HepG2 (cell line): ENCODE data around the gene LRR1. TPM values are rescaled to one million over a fixed set of nuclear protein-coding genes. Genes with fewer than 3 reads are reported as not detected.
A peak's percentile ranks its signal among the peaks of the same experiment; 100 is the strongest.

Experiments
- CREB1 ChIP-seq, 2 experiments: fragments of 450-650 bp in 1 of 2; IDR thresholded peaks; 2 replicates each; pipeline ENCODE4 v1.6.1; 2016 to 2017; ENCODE audit warnings: control low read depth in 1 of 2, mild to moderate bottlenecking in 1 of 2, missing compliant biosample characterization in 1 of 2, missing genetic modification characterization in 1 of 2
- ESRRA ChIP-seq: sonication (generic); formaldehyde crosslinking; IDR thresholded peaks from 2 replicates; pipeline ENCODE4 v1.5.1; 2020; ENCODE audit warnings: mild to moderate bottlenecking, low read depth, missing genetic modification reagents
- FLYWCH1 ChIP-seq: sonication (generic); formaldehyde crosslinking; IDR thresholded peaks from 2 replicates; pipeline ENCODE4 v1.8.1; 2023; ENCODE audit warnings: mild to moderate bottlenecking, missing genetic modification reagents
- JUND ChIP-seq: sonication (generic); formaldehyde crosslinking; IDR thresholded peaks from 2 replicates; pipeline ENCODE4 v1.8.0; 2022; ENCODE audit warnings: mild to moderate bottlenecking, missing genetic modification reagents
- MED1 ChIP-seq: sonication (generic); formaldehyde crosslinking; IDR thresholded peaks from 2 replicates; pipeline ENCODE4 v1.4.0; 2020; ENCODE audit warnings: missing genetic modification reagents
- MLLT10 ChIP-seq: sonication (generic); formaldehyde crosslinking; IDR thresholded peaks from 2 replicates; pipeline ENCODE4 v1.4.0; 2020; ENCODE audit warnings: missing genetic modification reagents
- NFIB ChIP-seq: sonication (generic); formaldehyde crosslinking; IDR thresholded peaks from 2 replicates; pipeline ENCODE4 v1.9.0; 2021; ENCODE audit warnings: missing genetic modification reagents, mild to moderate bottlenecking, borderline replicate concordance
- PAF1 ChIP-seq: IDR thresholded peaks from 2 replicates; pipeline ENCODE4 v1.6.1; 2016; ENCODE audit warnings: missing genetic modification reagents, missing compliant biosample characterization
- PHF5A ChIP-seq: IDR thresholded peaks from one replicate; pipeline ENCODE4 v1.6.1; 2018; ENCODE audit warnings: low read depth, missing genetic modification reagents; ENCODE audit not compliant: unreplicated experiment
- REL ChIP-seq: sonication (generic); formaldehyde crosslinking; conservative IDR thresholded peaks from 2 replicates; pipeline ENCODE4 v1.8.0; 2022; ENCODE audit warnings: mild to moderate bottlenecking, missing genetic modification reagents, moderate library complexity
- SPEN ChIP-seq: sonication (generic); formaldehyde crosslinking; IDR thresholded peaks from 2 replicates; pipeline ENCODE4 v1.5.1; 2020; ENCODE audit warnings: low read depth, mild to moderate bottlenecking, missing genetic modification reagents
- TBL1XR1 ChIP-seq: fragments of 150-350 bp; IDR thresholded peaks from 2 replicates; pipeline ENCODE4 v1.6.1; 2014; ENCODE audit warnings: borderline replicate concordance, low read length; ENCODE audit not compliant: partially characterized antibody
- THAP11 ChIP-seq: IDR thresholded peaks from 2 replicates; pipeline ENCODE4 v1.6.1; 2016; ENCODE audit warnings: missing biosample characterization, missing genetic modification reagents
- YEATS2 ChIP-seq: sonication (generic); formaldehyde crosslinking; IDR thresholded peaks from 2 replicates; pipeline ENCODE4 v1.4.0; 2020; ENCODE audit warnings: missing genetic modification reagents, borderline replicate concordance
- ZNF432 ChIP-seq: sonication (generic); formaldehyde crosslinking; IDR thresholded peaks from 2 replicates; pipeline ENCODE4 v1.5.0; 2020; ENCODE audit warnings: missing genetic modification reagents, mild to moderate bottlenecking, borderline replicate concordance
- ZNF543 ChIP-seq: sonication (generic); formaldehyde crosslinking; IDR thresholded peaks from 2 replicates; pipeline ENCODE4 v1.4.0; 2020; ENCODE audit warnings: mild to moderate bottlenecking, missing genetic modification reagents
- ZSCAN20 ChIP-seq: sonication (generic); formaldehyde crosslinking; IDR thresholded peaks from 2 replicates; pipeline ENCODE4 v1.4.0; 2020; ENCODE audit warnings: missing genetic modification reagents, mild to moderate bottlenecking, borderline replicate concordance
- polyA plus RNA-seq, 8 experiments: library from polyadenylated mRNA; depleted of rRNA in 3 of 8; stranded (reverse) in 7 of 8; unstranded in 1 of 8; fragments of >200 nt; fragmentation: Illumina TruSeq in 4 of 8; extraction: Trizol in 4 of 8; gene quantifications; 2 replicates each; pipeline versions ENCODE4 v1.2.1 to v1.2.3, GENCODE V29; 2011 to 2016; ENCODE audit warnings: low read depth in 4 of 8, missing spikeins in 1 of 8, mixed read lengths in 1 of 8; ENCODE audit not compliant: insufficient read depth in 1 of 8
- total RNA-seq, 5 experiments: library from RNA; depleted of rRNA; stranded (reverse); fragments of >200 nt; fragmentation: Illumina TruSeq; extraction: Trizol; gene quantifications; 2 replicates each; pipeline ENCODE4 v1.2.3, GENCODE V29; 2016; ENCODE audit warnings: low read depth in 1 of 5
- TF ChIP-seq, protein P1 (sequence below): sonication (generic); formaldehyde crosslinking; IDR thresholded peaks from 2 replicates; pipeline ENCODE4 v1.5.1; 2020; ENCODE audit warnings: mild to moderate bottlenecking, missing genetic modification reagents, borderline replicate concordance
- TF ChIP-seq, protein P2 (sequence below): sonication (generic); formaldehyde crosslinking; IDR thresholded peaks from 2 replicates; pipeline ENCODE4 v1.4.0; 2020; ENCODE audit warnings: missing genetic modification reagents, borderline replicate concordance

Gene LRR1
- total and polyA plus RNA-seq, 2 of the 13 experiments (the other 11 are each of a cell fraction or from before 2014, with no cell fraction given): 7.0 to 36.2 TPM

DNA sequence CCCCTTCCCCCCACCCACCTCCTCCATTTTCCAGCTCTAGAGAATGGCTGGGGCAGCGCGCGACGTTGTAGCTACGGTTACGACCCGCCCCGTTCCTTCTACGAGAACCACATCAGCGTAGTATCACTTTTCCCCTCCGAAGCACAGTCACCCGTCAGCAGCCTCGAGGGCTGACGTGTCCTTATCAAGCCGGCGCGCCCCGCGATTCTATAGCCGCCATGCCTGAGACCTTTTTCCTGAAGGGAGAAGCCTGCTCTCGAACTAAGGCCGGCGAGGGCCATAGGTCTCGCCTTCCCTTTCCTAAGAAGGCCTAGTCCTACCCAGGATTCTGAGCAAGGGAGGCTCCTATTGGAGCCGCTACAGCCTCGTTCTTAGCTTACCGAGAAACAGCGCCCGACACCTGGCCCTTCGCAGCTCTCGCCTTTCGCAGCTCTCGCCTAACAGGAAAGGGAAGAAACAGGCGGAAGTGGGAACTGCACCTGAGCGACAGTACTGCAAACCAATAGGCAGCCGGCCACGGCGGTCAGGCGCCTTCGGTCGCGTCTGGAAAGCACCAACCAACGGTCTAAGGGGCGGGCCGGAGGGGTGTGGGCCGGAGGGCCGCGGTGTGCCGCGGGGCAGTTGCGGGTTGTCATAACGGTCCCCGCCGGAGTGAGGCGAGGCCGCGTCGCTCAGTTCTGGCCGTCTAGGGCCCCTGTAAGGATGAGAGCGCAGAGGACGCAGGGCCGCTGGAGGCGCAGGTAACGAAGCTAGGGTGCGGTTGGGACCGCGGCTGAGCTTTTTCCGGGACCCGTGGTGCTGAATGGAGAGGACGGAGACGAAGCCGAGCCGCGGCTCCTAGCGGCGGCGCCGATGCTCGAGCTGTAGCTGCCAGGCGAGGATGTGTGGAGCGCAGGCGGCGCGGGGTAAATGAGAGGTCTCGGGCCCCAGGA lies 21.7 kb downstream of the LRR1 start, which contains the start of the genes MGAT2 and RPL36AL (continued):
- TF ChIP-seq ZNF432 (CRISPR knock-in tag): no peak
- TF ChIP-seq PHF5A (CRISPR knock-in tag): peak; percentile 40
- TF ChIP-seq ESRRA (CRISPR knock-in tag): peak; percentile 40; the same call in 1 of the 2 replicates
- peak; percentile 19; the same call in 1 of the 2 replicates for TF ChIP-seq ZSCAN20
- no peak for TF ChIP-seq JUND (CRISPR knock-in tag)
- TF ChIP-seq TBL1XR1: peak; percentile 63
- 0 out of 2 replicates have a peak, but pooled peaks have one; percentile 8 for TF ChIP-seq REL
- no peak for TF ChIP-seq PAF1 (CRISPR knock-in tag)
- TF ChIP-seq, protein P1, sequence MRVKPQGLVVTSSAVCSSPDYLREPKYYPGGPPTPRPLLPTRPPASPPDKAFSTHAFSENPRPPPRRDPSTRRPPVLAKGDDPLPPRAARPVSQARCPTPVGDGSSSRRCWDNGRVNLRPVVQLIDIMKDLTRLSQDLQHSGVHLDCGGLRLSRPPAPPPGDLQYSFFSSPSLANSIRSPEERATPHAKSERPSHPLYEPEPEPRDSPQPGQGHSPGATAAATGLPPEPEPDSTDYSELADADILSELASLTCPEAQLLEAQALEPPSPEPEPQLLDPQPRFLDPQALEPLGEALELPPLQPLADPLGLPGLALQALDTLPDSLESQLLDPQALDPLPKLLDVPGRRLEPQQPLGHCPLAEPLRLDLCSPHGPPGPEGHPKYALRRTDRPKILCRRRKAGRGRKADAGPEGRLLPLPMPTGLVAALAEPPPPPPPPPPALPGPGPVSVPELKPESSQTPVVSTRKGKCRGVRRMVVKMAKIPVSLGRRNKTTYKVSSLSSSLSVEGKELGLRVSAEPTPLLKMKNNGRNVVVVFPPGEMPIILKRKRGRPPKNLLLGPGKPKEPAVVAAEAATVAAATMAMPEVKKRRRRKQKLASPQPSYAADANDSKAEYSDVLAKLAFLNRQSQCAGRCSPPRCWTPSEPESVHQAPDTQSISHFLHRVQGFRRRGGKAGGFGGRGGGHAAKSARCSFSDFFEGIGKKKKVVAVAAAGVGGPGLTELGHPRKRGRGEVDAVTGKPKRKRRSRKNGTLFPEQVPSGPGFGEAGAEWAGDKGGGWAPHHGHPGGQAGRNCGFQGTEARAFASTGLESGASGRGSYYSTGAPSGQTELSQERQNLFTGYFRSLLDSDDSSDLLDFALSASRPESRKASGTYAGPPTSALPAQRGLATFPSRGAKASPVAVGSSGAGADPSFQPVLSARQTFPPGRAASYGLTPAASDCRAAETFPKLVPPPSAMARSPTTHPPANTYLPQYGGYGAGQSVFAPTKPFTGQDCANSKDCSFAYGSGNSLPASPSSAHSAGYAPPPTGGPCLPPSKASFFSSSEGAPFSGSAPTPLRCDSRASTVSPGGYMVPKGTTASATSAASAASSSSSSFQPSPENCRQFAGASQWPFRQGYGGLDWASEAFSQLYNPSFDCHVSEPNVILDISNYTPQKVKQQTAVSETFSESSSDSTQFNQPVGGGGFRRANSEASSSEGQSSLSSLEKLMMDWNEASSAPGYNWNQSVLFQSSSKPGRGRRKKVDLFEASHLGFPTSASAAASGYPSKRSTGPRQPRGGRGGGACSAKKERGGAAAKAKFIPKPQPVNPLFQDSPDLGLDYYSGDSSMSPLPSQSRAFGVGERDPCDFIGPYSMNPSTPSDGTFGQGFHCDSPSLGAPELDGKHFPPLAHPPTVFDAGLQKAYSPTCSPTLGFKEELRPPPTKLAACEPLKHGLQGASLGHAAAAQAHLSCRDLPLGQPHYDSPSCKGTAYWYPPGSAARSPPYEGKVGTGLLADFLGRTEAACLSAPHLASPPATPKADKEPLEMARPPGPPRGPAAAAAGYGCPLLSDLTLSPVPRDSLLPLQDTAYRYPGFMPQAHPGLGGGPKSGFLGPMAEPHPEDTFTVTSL (CRISPR knock-in tag): no peak
- TF ChIP-seq, protein P2, sequence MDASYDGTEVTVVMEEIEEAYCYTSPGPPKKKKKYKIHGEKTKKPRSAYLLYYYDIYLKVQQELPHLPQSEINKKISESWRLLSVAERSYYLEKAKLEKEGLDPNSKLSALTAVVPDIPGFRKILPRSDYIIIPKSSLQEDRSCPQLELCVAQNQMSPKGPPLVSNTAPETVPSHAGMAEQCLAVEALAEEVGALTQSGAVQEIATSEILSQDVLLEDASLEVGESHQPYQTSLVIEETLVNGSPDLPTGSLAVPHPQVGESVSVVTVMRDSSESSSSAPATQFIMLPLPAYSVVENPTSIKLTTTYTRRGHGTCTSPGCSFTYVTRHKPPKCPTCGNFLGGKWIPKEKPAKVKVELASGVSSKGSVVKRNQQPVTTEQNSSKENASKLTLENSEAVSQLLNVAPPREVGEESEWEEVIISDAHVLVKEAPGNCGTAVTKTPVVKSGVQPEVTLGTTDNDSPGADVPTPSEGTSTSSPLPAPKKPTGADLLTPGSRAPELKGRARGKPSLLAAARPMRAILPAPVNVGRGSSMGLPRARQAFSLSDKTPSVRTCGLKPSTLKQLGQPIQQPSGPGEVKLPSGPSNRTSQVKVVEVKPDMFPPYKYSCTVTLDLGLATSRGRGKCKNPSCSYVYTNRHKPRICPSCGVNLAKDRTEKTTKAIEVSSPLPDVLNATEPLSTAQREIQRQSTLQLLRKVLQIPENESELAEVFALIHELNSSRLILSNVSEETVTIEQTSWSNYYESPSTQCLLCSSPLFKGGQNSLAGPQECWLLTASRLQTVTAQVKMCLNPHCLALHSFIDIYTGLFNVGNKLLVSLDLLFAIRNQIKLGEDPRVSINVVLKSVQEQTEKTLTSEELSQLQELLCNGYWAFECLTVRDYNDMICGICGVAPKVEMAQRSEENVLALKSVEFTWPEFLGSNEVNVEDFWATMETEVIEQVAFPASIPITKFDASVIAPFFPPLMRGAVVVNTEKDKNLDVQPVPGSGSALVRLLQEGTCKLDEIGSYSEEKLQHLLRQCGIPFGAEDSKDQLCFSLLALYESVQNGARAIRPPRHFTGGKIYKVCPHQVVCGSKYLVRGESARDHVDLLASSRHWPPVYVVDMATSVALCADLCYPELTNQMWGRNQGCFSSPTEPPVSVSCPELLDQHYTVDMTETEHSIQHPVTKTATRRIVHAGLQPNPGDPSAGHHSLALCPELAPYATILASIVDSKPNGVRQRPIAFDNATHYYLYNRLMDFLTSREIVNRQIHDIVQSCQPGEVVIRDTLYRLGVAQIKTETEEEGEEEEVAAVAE (CRISPR knock-in tag): peak; percentile 67; the same call in 1 of the 2 replicates
- TF ChIP-seq ZNF543 (CRISPR knock-in tag): no peak; the same call in 1 of the 2 replicates
- peak; percentile 70 for TF ChIP-seq CREB1 (IDR thresholded peaks at IDR 0.05)
- TF ChIP-seq CREB1 (CRISPR knock-in tag; IDR thresholded peaks at IDR 0.05): peak; percentile 78
- no peak for TF ChIP-seq NFIB (CRISPR knock-in tag)
- peak; percentile 76 for TF ChIP-seq THAP11 (CRISPR knock-in tag)
- TF ChIP-seq MLLT10 (CRISPR knock-in tag): 0 out of 2 replicates have a peak, but pooled peaks have one; percentile 61
- no peak for TF ChIP-seq FLYWCH1 (CRISPR knock-in tag)
- TF ChIP-seq YEATS2 (CRISPR knock-in tag): peak; percentile 72; the same call in 1 of the 2 replicates
- TF ChIP-seq MED1 (CRISPR knock-in tag): peak; percentile 72
- TF ChIP-seq SPEN (CRISPR knock-in tag): peak; percentile 56
